Dedifferentiated amniotic fluid mesenchymal stem cell (primary cell): ENCODE results near the gene SEC63.
"Not testable (repeated sequence)": the region's sequence is repeated elsewhere in the genome, so short reads cannot be mapped to it uniquely, and the experiment has no call there.

Experiments used
- DNase-seq: peaks from one replicate; pipeline ENCODE4 v3.0.0-alpha.2; 2016; ENCODE audit errors: extremely low spot score

SEC63 gene

GRCh38 chr6:107972413-107973096 lies 14.5 kb upstream of the SEC63 start:
- DNase-seq: no peak

GRCh38 chr6:107971181-107971580 lies 13.2 kb upstream of the SEC63 start:
- DNase-seq: no peak

- DNase-seq: no peak
Observed at GRCh38 chr6:107970255-107970654, 12.2 kb upstream of the SEC63 start.

GRCh38 chr6:107968081-107968480 lies 10.1 kb upstream of the SEC63 start:
- DNase-seq: no peak

- DNase-seq: no peak
Observed at GRCh38 chr6:107965746-107966145, 7.7 kb upstream of the SEC63 start.

- DNase-seq: no peak
Observed at GRCh38 chr6:107962723-107963122, 4.7 kb upstream of the SEC63 start.

- no peak for DNase-seq
Observed at GRCh38 chr6:107959392-107959791, 1.4 kb upstream of the SEC63 start.

- not testable (repeated sequence) for DNase-seq
Observed at GRCh38 chr6:107958689-107959362, 818 bp upstream of the SEC63 start.

- DNase-seq: peak; percentile 78
Observed at GRCh38 chr6:107957308-107957908, 600 bp downstream of the SEC63 start.

- peak; percentile 31 for DNase-seq
Observed at GRCh38 chr6:107956586-107957307, 1.3 kb downstream of the SEC63 start.

GRCh38 chr6:107956181-107956580 lies 1.8 kb downstream of the SEC63 start:
- no peak for DNase-seq

GRCh38 chr6:107953858-107954414 lies 4.1 kb downstream of the SEC63 start:
- not testable (repeated sequence) for DNase-seq

GRCh38 chr6:107943626-107944439 lies 14.2 kb downstream of the SEC63 start:
- DNase-seq: no peak

GRCh38 chr6:107942142-107942541 lies 15.9 kb downstream of the SEC63 start:
- no peak for DNase-seq

- DNase-seq: no peak
Observed at GRCh38 chr6:107941627-107942026, 16.4 kb downstream of the SEC63 start.

- DNase-seq: no peak
Observed at GRCh38 chr6:107941199-107941598, 16.8 kb downstream of the SEC63 start.

GRCh38 chr6:107936910-107937292 lies 21.1 kb downstream of the SEC63 start:
- not testable (repeated sequence) for DNase-seq

GRCh38 chr6:107936162-107936909 lies 21.7 kb downstream of the SEC63 start:
- no peak for DNase-seq

GRCh38 chr6:107934229-107934628 lies 23.8 kb downstream of the SEC63 start:
- not testable (repeated sequence) for DNase-seq

GRCh38 chr6:107932580-107932979 lies 25.4 kb downstream of the SEC63 start:
- no peak for DNase-seq
